ENCODE measurements around the gene ADGRL3. TPM values are rescaled to one million over a fixed set of nuclear protein-coding genes. Genes with fewer than 3 reads are reported as not detected.

Gene ADGRL3
- total and polyA plus RNA-seq, 2 donors (not counting 1 experiment from before 2014, with no cell fraction given): under 0.01 to 0.05 TPM

GRCh38 chr4:61533140-61533539, 333.0 kb downstream of the ADGRL3 start:
- DNase-seq (ENCODE audit: low read depth in 2 of 2): peak in 1 of 2 donors; percentile 77
- Histone ChIP-seq H3K36me3 (ENCODE audit: control insufficient read depth, insufficient read depth, low read length) (no peaks in the 10 kb centered on the region), H3K9ac (ENCODE audit: insufficient read depth, low read length) (no peak overlapping the region), H3K79me2 (ENCODE audit: control insufficient read depth, insufficient read depth, low read length) (no peaks in the 10 kb centered on the region), H3K27ac (ENCODE audit: insufficient read depth, low read length) (no peak overlapping the region), H3K27me3 (ENCODE audit: control insufficient read depth, insufficient read depth, low read length) (no peaks in the 10 kb centered on the region), H2AFZ (ENCODE audit: low read length) (no peak overlapping the region), H4K20me1 (ENCODE audit: control insufficient read depth, extremely low read depth, insufficient read depth, low read length) (no peaks in the 10 kb centered on the region), H3K4me3 (replicated peaks in 1 of 4; ENCODE audit: control extremely low read depth in 1 of 4, insufficient read depth in 1 of 4, low read depth in 3 of 4, low read length in 4 of 4) (no peak overlapping the region), H3K9me3 (ENCODE audit: control insufficient read depth, insufficient read depth, low read depth, low read length) (no peaks in the 10 kb centered on the region), H3K4me2 (ENCODE audit: extremely low read depth, insufficient read depth, low read length) (no peak overlapping the region), H3K4me1 (ENCODE audit: control insufficient read depth, extremely low read depth, insufficient read depth, low read length) (no peaks in the 10 kb centered on the region)
- no peak for TF ChIP-seq CTCF (conservative IDR thresholded peaks at IDR 0.05 in 1 of 2, IDR thresholded peaks at IDR 0.05 in 1 of 2; ENCODE audit: low read depth in 1 of 2, low read length in 2 of 2)
- TF ChIP-seq EZH2 (IDR thresholded peaks at IDR 0.05; ENCODE audit: low read length, missing control alignments): no peak

GRCh38 chr4:61540944-61541343, 340.8 kb downstream of the ADGRL3 start:
- no peaks in the 10 kb centered on the region for H3K4me1 ChIP-seq (ENCODE audit: control insufficient read depth, extremely low read depth, insufficient read depth, low read length)
- no peak overlapping the region for H3K4me3 ChIP-seq (replicated peaks in 1 of 4; ENCODE audit: control extremely low read depth in 1 of 4, insufficient read depth in 1 of 4, low read depth in 3 of 4, low read length in 4 of 4)
- no peak overlapping the region for H3K9ac ChIP-seq (ENCODE audit: insufficient read depth, low read length)
- H3K9me3 ChIP-seq (ENCODE audit: control insufficient read depth, insufficient read depth, low read depth, low read length): no peaks in the 10 kb centered on the region
- no peak for DNase-seq (ENCODE audit: low read depth in 2 of 2)
- H3K79me2 ChIP-seq (ENCODE audit: control insufficient read depth, insufficient read depth, low read length): no peaks in the 10 kb centered on the region
- H3K27me3 ChIP-seq (ENCODE audit: control insufficient read depth, insufficient read depth, low read length): no peaks in the 10 kb centered on the region
- H3K36me3 ChIP-seq (ENCODE audit: control insufficient read depth, insufficient read depth, low read length): no peaks in the 10 kb centered on the region
- TF ChIP-seq CTCF (conservative IDR thresholded peaks at IDR 0.05 in 1 of 2, IDR thresholded peaks at IDR 0.05 in 1 of 2; ENCODE audit: low read depth in 1 of 2, low read length in 2 of 2) (no peak), EZH2 (IDR thresholded peaks at IDR 0.05; ENCODE audit: low read length, missing control alignments) (no peak)
- H2AFZ ChIP-seq (ENCODE audit: low read length): no peak overlapping the region
- H3K27ac ChIP-seq (ENCODE audit: insufficient read depth, low read length): no peak overlapping the region
- H4K20me1 ChIP-seq (ENCODE audit: control insufficient read depth, extremely low read depth, insufficient read depth, low read length): no peaks in the 10 kb centered on the region
- H3K4me2 ChIP-seq (ENCODE audit: extremely low read depth, insufficient read depth, low read length): no peak overlapping the region

- H3K9ac ChIP-seq (ENCODE audit: insufficient read depth, low read length): no peak overlapping the region
- no peaks in the 10 kb centered on the region for H3K9me3 ChIP-seq (ENCODE audit: control insufficient read depth, insufficient read depth, low read depth, low read length)
- H4K20me1 ChIP-seq (ENCODE audit: control insufficient read depth, extremely low read depth, insufficient read depth, low read length): no peaks in the 10 kb centered on the region
- no peak for TF ChIP-seq CTCF (conservative IDR thresholded peaks at IDR 0.05 in 1 of 2, IDR thresholded peaks at IDR 0.05 in 1 of 2; ENCODE audit: low read depth in 1 of 2, low read length in 2 of 2)
- no peak for TF ChIP-seq EZH2 (IDR thresholded peaks at IDR 0.05; ENCODE audit: low read length, missing control alignments)
- H3K4me2 ChIP-seq (ENCODE audit: extremely low read depth, insufficient read depth, low read length): no peak overlapping the region
- H3K36me3 ChIP-seq (ENCODE audit: control insufficient read depth, insufficient read depth, low read length): no peaks in the 10 kb centered on the region
- H3K4me3 ChIP-seq (replicated peaks in 1 of 4; ENCODE audit: control extremely low read depth in 1 of 4, insufficient read depth in 1 of 4, low read depth in 3 of 4, low read length in 4 of 4): no peak overlapping the region
- H3K27ac ChIP-seq (ENCODE audit: insufficient read depth, low read length): no peak overlapping the region
- no peaks in the 10 kb centered on the region for H3K27me3 ChIP-seq (ENCODE audit: control insufficient read depth, insufficient read depth, low read length)
- no peak overlapping the region for H2AFZ ChIP-seq (ENCODE audit: low read length)
- DNase-seq (ENCODE audit: low read depth in 2 of 2): no peak
- H3K79me2 ChIP-seq (ENCODE audit: control insufficient read depth, insufficient read depth, low read length): no peaks in the 10 kb centered on the region
- no peaks in the 10 kb centered on the region for H3K4me1 ChIP-seq (ENCODE audit: control insufficient read depth, extremely low read depth, insufficient read depth, low read length)
Measured at GRCh38 chr4:61541459-61541858, 341.3 kb downstream of the ADGRL3 start.
